CD4-positive, alpha-beta T cell treated with Interleukin-2 at 100 ng/mL for 4 hours (primary cell): ENCODE data around the gene PRSS56.
A peak's percentile ranks its signal among the peaks of the same experiment; 100 is the strongest.

Experiments
- DNase-seq: peaks from one replicate; pipeline ENCODE4 v3.0.0-alpha.2; 2020; ENCODE audit warnings: low spot score

The PRSS56 gene

GRCh38 chr2:232502511-232502910 is 17.7 kb upstream of the PRSS56 start:
- DNase-seq, result no peak

GRCh38 chr2:232502911-232503808 is 17.0 kb upstream of the PRSS56 start:
- no peak for DNase-seq

- DNase-seq, result no peak
Observed at GRCh38 chr2:232503809-232504323, 16.3 kb upstream of the PRSS56 start.

- DNase-seq, result no peak
Observed at GRCh38 chr2:232504438-232504837, 15.8 kb upstream of the PRSS56 start.

GRCh38 chr2:232505856-232506255 is 14.3 kb upstream of the PRSS56 start:
- no peak for DNase-seq

- DNase-seq, result no peak
Observed at GRCh38 chr2:232506709-232507108, 13.5 kb upstream of the PRSS56 start.

GRCh38 chr2:232508251-232508650 is 11.9 kb upstream of the PRSS56 start:
- DNase-seq, result no peak

- no peak for DNase-seq
Observed at GRCh38 chr2:232511336-232511890, 8.8 kb upstream of the PRSS56 start.

GRCh38 chr2:232512602-232513001 is 7.6 kb upstream of the PRSS56 start:
- no peak for DNase-seq

- DNase-seq, result no peak
Observed at GRCh38 chr2:232513353-232513752, 6.8 kb upstream of the PRSS56 start.

GRCh38 chr2:232515639-232516038 is 4.5 kb upstream of the PRSS56 start:
- no peak for DNase-seq

- no peak for DNase-seq
Observed at GRCh38 chr2:232516551-232516950, 3.6 kb upstream of the PRSS56 start.

GRCh38 chr2:232518844-232519243 is 1.3 kb upstream of the PRSS56 start:
- no peak for DNase-seq

- DNase-seq, result no peak
Observed at GRCh38 chr2:232520489-232520888, 301 bp downstream of the PRSS56 start.

GRCh38 chr2:232521098-232521497 is 910 bp downstream of the PRSS56 start:
- DNase-seq, result no peak

GRCh38 chr2:232521959-232522622 is 1.9 kb downstream of the PRSS56 start:
- DNase-seq, result peak; percentile 60

- DNase-seq, result no peak
Observed at GRCh38 chr2:232522623-232523401, 2.6 kb downstream of the PRSS56 start.

- no peak for DNase-seq
Observed at GRCh38 chr2:232523402-232523681, 3.2 kb downstream of the PRSS56 start.

GRCh38 chr2:232523682-232524597 is 3.8 kb downstream of the PRSS56 start:
- DNase-seq, result no peak

GRCh38 chr2:232524771-232525170 is 4.6 kb downstream of the PRSS56 start:
- DNase-seq, result no peak

GRCh38 chr2:232525199-232525598 is 5.0 kb downstream of the PRSS56 start:
- no peak for DNase-seq
